GM18858 (cell line): Measurements from ENCODE around the gene TSPAN6.

ENCODE experiments used
- ATAC-seq: cut with Tn5 transposase; IDR thresholded peaks from one replicate; pipeline ENCODE4 v1.9.1; 2021; ENCODE audit not compliant: unreplicated experiment

TSPAN6 gene

DNA sequence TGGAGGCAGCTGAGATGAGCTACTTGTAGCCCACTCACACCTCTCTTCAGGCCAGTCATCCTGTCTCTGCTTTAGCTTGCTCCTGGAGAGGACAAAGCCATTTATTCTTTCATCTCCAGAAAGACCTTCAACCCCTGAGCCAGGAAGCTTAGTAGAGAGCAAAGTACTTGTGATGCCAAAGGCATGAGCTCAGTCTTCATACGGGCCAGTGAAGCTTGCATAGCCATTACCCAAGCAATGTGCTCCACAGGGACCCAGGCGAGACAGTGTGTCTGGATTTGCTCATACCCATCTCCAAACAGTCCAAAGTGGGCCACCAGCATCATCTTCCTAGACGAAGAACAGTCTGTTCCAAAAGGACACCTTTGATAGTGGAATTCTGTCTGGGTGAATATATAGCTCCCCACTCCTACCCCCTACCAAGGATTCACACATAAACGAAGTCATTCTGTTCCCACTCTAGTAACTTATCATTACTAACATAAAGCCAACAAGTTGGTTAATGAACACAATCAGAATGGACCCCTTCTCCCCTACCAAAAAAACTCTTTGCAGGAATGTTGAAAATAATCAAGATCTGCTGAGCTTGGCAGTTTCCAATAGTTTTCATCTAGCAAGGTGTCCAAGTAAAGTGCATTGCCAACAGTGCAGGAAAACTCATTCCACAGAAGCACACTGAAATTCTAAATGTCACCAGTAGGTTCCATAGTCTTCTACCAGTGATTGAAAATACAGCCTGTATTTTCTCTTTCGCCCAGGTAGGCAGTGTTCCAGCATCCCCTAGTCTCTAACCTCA lies 45.2 kb downstream of the TSPAN6 start:
- no peak for ATAC-seq

DNA sequence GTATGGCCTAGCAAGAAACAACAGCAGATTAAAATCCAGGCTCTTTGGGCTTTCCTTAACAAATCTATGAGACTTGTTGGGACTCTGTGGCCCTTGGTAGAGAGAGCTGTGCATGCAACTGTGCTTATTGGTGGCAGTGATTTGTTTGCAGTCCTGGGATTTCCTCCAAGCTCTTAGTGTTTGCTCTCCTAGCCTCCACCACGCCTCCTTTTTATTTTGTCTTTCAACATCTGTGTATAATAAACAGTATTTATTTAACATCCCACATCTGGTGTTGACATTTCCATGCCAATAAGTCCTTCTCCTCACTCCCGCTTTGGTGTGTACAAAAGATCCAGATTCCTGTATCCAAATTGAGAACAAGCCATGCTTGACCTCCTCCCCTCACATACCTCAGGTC lies 48.7 kb downstream of the TSPAN6 start:
- no peak for ATAC-seq

DNA sequence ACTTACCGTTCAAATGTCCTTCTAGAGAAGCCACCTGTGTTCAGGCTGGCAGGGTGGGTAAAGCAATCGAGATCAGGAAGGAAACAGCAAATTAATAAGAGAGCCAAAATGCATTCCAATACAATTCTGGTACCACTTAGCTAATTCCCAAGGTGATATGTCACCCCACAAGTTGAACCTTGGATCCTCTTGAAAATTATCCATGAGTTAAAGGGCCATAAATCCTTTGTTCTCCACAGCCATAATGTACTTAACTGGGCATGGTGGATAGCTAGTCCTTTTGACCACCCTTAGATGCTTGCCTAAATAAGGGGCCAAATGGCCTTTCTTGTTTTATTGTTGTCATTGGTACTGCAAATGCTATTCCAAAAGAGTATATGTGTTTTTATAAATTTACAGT lies 49.9 kb downstream of the TSPAN6 start:
- ATAC-seq = no peak

DNA sequence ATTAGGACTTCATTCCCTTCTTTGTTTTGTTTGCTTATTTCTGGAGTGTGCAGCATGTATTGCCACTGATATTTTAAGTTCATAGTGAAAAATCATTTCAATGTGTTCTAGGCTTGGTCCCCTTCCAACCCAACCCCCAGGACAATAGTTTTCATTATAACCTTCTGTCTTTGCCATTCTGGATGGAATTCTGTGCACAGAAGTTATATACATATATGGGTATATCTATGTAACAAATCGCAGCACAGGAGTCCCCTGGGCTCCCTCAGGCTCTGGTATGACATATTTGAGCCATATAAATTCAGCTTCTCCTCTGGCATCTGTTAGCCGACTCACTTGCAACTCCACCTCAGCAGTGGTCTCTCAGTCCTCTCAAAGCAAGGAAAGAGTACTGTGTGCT lies 52.0 kb downstream of the TSPAN6 start, which contains the start of gene TNMD:
TNMD (plus strand) TSS at position 326 of the 400 bp plus-strand sequence. CDS start 83 bp downstream, outside the sequence.
- no peak for ATAC-seq
